NCI-H2107 treated with DMSO at 0.1 percent for 48 hours (cell line): ENCODE results near the gene DPPA5.
"Not testable (repeated sequence)": the region's sequence is repeated elsewhere in the genome, so short reads cannot be mapped to it uniquely, and the experiment has no call there.

ENCODE experiments used
- DNase-seq: peaks from one replicate; lab custom pipeline; 2025; ENCODE audit not compliant: unreplicated experiment; lab: John Stamatoyannopoulos, UW

DPPA5 gene

GRCh38 chr6:73364549-73364948, 10.5 kb upstream of the DPPA5 start:
- DNase-seq: no peak

GRCh38 chr6:73364121-73364520, 10.0 kb upstream of the DPPA5 start:
- DNase-seq: no peak

- no peak for DNase-seq
Observed at GRCh38 chr6:73363537-73363875, 9.4 kb upstream of the DPPA5 start.

GRCh38 chr6:73362869-73363536, 8.9 kb upstream of the DPPA5 start:
- DNase-seq: no peak

- no peak for DNase-seq
Observed at GRCh38 chr6:73362358-73362757, 8.3 kb upstream of the DPPA5 start, which contains the start of gene KHDC3L. Gene KHDC3L (plus strand): TSS chr6:73362658. CDS start chr6:73362730, 72 bp downstream.

DNA sequence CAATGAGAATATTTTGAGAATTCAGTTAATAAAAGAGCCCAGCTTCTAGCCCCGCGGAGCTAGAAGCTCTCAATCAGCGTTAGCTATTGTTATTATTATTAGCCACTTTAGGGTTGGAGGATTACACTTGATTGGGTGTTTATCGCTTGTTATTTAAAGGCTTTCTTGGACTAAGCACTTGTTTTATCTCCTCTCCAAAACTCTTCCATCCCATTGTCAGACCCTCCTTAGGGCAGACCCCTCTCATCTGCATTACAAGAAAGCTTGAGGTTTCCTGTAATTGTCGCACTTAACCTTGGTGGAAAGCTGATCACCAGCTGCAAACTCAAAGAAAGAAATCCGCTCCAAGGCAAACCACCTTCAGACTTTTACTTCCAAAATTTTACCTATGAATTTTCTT, 4.8 kb downstream of the DPPA5 start:
- no peak for DNase-seq

DNA sequence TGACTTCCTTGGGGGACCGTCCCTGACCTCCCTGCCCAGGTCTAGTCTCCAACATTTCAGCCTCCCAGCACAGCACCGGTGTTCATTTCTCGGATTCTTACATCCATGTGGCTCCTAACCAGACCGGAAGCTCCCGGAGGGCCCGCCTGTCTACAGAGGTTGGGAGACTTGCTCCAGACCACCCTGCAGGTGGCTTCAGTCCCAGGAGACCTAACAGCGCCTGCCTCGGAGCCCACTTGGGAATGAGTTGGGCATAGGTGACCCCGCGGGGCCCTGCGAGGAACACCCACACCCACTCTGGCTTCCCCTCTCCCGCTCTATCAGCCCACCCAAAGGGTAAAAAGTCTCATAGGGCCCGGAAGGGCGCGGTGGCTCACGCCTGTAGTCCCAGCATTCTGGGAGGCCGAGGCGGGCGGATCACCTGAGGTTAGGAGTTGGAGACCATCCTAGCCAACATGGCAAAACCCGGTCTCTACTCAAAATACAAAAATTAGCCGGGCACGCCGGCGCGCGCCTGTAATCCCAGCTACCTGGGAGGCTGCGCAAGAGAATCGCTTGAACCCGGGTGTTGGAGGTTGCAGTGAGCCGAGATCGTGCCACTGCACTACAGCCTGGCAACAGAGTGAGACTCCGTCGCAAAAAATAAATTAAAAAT, 5.4 kb downstream of the DPPA5 start:
- DNase-seq: no peak

DNA sequence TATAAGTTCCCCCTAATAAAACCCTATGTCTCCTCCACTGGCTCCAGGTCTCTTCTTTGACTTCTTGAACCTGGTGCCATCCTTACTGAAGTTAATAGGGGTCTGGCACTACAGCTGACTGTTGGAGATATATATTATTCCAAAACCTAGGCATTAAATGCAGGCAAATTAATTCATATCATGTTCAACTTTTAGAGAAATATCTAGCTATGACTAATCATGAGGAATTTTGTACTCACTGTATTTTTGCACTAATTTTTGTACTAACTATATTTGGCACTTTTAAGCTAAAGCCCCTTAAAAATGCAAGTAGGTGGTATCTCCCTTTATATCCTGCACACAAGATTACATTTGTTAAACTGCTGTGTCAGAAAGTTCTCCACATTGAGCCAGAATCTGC, 10.9 kb downstream of the DPPA5 start:
- DNase-seq: no peak

DNA sequence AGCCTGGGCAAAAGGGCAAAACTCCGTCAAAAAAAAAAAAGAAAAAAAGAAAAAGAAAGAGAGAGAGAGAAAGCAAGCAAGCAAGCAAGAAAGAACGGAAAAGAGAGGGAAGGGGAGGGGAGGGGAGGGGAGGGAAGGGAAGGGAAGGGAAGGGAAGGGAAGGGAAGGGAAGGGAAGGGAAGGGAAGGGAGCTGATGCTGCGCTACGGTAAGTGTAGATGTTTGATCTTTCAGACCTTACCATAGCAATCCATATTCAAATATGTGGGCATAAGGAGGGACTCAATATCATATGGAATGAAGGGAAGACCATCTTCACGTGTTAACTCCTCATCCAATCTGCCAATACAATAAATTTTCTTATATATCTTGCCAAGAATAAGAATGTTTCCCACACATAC, 11.9 kb downstream of the DPPA5 start:
- DNase-seq: no peak

GRCh38 chr6:73341335-73341734, 12.7 kb downstream of the DPPA5 start:
- no peak for DNase-seq

- DNase-seq: no peak
Observed at GRCh38 chr6:73340048-73340447, 14.0 kb downstream of the DPPA5 start.

DNA sequence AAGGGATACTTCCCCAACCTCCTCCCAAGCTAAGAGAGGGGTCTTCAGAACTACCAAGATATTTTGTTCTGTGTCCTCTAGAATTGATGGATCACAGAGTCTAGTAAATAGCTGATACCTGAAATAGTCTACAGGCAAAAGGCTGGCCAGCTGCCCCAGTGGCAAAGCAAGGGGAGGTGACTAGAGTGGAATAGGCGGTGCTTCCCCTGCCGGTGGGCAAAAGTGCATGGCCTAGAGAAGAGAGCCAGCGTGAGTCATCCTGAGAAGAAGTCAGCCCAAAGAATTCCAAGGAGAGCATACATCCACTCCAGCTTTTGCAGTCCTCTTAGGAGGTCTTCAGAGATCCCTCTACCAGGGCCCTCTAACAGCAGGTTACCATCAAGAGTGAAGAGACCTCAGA, 14.7 kb downstream of the DPPA5 start:
- DNase-seq: no peak

GRCh38 chr6:73329201-73329600, 24.9 kb downstream of the DPPA5 start:
- DNase-seq: no peak

- no peak for DNase-seq
Observed at GRCh38 chr6:73328790-73329189, 25.3 kb downstream of the DPPA5 start.

DNA sequence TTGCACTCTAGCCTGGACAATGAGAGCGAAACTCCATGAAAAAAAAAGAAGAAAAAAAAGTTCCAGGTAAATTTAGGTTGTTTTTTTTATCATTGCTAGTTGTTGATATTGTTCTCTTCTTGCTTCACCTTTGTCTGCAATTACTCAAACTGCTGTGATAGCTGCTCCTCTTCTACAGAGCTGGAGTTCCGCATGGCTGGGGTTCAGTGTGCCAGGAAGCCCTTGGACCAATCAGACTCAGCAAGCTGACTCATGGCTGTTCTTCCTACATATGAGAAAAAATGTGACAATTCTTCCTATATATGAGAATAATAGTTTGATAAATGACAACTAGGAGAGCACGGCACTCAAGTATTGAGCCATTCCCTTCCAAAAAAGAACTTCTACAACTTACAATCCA, 28.4 kb downstream of the DPPA5 start:
- DNase-seq: no peak

- no peak for DNase-seq
Observed at GRCh38 chr6:73323323-73323722, 30.8 kb downstream of the DPPA5 start.

- no peak for DNase-seq
Observed at GRCh38 chr6:73314577-73315492, 39.2 kb downstream of the DPPA5 start.

DNA sequence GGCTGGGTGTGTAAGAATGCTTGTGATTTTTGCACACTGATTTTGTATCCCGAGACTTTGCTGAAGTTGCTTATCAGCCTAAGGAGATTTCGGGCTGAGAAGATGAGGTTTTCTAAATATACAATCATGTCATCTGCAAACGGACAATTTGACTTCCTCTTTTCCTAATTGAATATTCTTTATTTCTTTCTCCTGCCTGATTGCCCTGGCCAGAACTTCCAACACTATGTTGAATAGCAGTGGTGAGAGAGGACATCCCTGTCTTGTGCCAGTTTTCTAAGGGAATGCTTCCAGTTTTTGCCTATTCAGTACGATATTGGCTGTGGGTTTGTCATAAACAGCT, 43.6 kb downstream of the DPPA5 start:
- not testable (repeated sequence) for DNase-seq

GRCh38 chr6:73309785-73310502, 44.1 kb downstream of the DPPA5 start:
- DNase-seq: peak; percentile 52

DNA sequence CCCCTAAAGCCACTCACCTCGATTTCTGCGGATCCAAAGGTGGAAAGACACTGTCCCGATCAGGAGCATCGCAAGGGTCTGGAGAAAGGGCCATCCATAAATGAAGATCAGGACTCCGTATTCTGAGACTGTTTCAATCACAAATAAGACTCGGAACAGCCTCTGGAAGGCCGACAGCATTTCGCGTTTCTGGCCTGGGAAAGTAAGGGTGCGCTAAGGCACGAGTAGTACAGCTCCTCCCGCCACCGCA, 44.6 kb downstream of the DPPA5 start:
- DNase-seq: no peak

DNA sequence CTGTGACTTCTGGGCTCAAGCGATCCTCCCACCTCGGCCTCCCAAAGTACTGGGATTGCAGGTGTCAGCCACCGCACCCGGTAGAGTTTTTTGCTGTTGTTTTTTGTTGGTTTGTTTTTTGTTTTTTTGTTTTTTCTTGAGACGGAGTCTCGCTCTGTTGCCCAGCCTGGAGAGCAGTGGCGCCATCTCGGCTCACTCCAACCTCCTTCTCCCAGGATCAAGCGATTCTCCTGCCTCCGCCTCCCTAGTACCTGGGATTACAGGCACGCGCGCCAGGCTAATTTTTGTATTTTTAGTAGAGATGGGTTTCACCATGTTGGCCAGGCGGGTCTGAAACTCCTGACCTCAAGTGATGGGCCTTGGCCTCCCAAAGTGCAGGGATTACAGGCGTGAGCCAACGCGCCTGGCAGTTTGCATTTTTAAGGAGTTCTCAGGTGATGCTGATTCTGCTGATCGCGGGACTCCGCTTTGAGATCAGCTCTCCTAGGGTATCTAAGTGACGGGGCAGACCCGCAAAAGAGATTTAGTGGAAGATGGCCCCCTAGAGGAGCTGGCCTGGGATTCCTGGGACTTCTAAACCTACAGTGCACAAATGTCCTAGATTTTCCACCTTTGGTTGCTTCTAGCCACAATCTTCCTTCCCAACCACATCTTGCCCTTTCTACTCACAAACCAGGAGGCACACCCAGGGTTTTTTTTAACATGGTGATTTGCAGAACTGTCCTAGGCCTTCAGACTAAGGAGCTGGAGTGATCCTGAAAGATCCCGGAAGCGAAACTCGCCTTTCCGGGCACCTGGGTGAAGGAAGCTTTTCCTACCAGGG, 45.2 kb downstream of the DPPA5 start:
- no peak for DNase-seq
